GM23338 (cell line): Measurements from ENCODE around the gene DLL1. TPM values are rescaled to one million over a fixed set of nuclear protein-coding genes. Genes with fewer than 3 reads are reported as not detected.

Experiments used
- ATAC-seq: fragments of 200-7000 bp; cut with Tn5 transposase; 3 replicates; pipeline ENCODE4 v1.9.1; 2020
- DNase-seq: peaks from one replicate; pipeline ENCODE4 v3.0.0-alpha.2; 2015; ENCODE audit warnings: low spot score
- H2AFZ ChIP-seq: fragments of 200-600 bp; sonication (generic); 2 replicates; pipeline ENCODE4 v1.8.0; 2016; ENCODE audit warnings: antibody characterized with exemption, mild to moderate bottlenecking, moderate library complexity
- H3F3A ChIP-seq: fragments of 200-600 bp; sonication (generic); replicated peaks from 2 replicates; pipeline ENCODE4 v1.8.0; 2017; ENCODE audit warnings: antibody characterized with exemption, mixed run types, low read depth
- H3K27ac ChIP-seq: fragments of 200-600 bp; sonication (generic); 2 replicates; pipeline ENCODE4 v1.6.1; 2016; ENCODE audit warnings: low read depth
- H3K27me3 ChIP-seq: fragments of 200-600 bp; sonication (generic); 2 replicates; pipeline ENCODE4 v1.8.0; 2016; ENCODE audit warnings: mild to moderate bottlenecking, mixed run types, moderate library complexity; ENCODE audit not compliant: insufficient read depth
- H3K36me3 ChIP-seq: fragments of 200-600 bp; sonication (generic); 2 replicates; pipeline ENCODE4 v1.8.0; 2016; ENCODE audit warnings: mild to moderate bottlenecking; ENCODE audit not compliant: insufficient read depth
- H3K4me1 ChIP-seq: fragments of 200-600 bp; sonication (generic); 2 replicates; pipeline ENCODE4 v1.8.0; 2016; ENCODE audit warnings: mild to moderate bottlenecking, moderate library complexity; ENCODE audit not compliant: insufficient read depth
- H3K4me2 ChIP-seq: fragments of 200-600 bp; sonication (generic); 2 replicates; pipeline ENCODE4 v1.7.1; 2017; ENCODE audit warnings: mixed run types
- H3K4me3 ChIP-seq: fragments of 200-600 bp; sonication (generic); 2 replicates; pipeline ENCODE4 v1.6.1; 2016; ENCODE audit warnings: mixed run types
- H3K79me2 ChIP-seq: fragments of 200-600 bp; sonication (generic); replicated peaks from 2 replicates; pipeline ENCODE4 v1.8.0; 2017; ENCODE audit warnings: mild to moderate bottlenecking; ENCODE audit not compliant: insufficient read depth
- H3K9me2 ChIP-seq: fragments of 200-600 bp; sonication (generic); 2 replicates; pipeline ENCODE4 v1.8.0; 2017; ENCODE audit not compliant: insufficient read depth
- H4K20me1 ChIP-seq: fragments of 200-600 bp; sonication (generic); replicated peaks from 2 replicates; pipeline ENCODE4 v1.8.0; 2017; ENCODE audit warnings: mild to moderate bottlenecking; ENCODE audit not compliant: insufficient read depth
- H3K27ac Mint-ChIP-seq: 2 replicates; pipeline ENCODE4 v1.8.0; 2020; ENCODE audit warnings: inconsistent platforms, mild to moderate bottlenecking, moderate library complexity, mixed read lengths
- H3K27me3 Mint-ChIP-seq: 3 replicates; pipeline ENCODE4 v1.8.0; 2022; ENCODE audit warnings: low read depth, mild to moderate bottlenecking, moderate library complexity, mixed read lengths, inconsistent platforms; ENCODE audit not compliant: insufficient read depth, poor library complexity
- H3K36me3 Mint-ChIP-seq: 3 replicates; pipeline ENCODE4 v1.8.0; 2021; ENCODE audit warnings: low read depth, mild to moderate bottlenecking, inconsistent platforms, moderate library complexity, mixed read lengths
- H3K4me1 Mint-ChIP-seq: 3 replicates; pipeline ENCODE4 v1.8.0; 2020; ENCODE audit warnings: mild to moderate bottlenecking, inconsistent platforms, mixed read lengths
- H3K4me3 Mint-ChIP-seq: 3 replicates; pipeline ENCODE4 v1.8.0; 2021; ENCODE audit warnings: moderate library complexity, mild to moderate bottlenecking, inconsistent platforms, mixed read lengths
- H3K9me3 Mint-ChIP-seq: 3 replicates; pipeline ENCODE4 v1.8.0; 2020; ENCODE audit warnings: moderate library complexity, mild to moderate bottlenecking, inconsistent platforms, mixed read lengths
- CREB1 ChIP-seq: fragments of 250-450 bp; sonication (Bioruptor Pico); IDR thresholded peaks from 2 replicates; pipeline ENCODE4 v1.5.0; 2020; ENCODE audit warnings: low read depth, mild to moderate bottlenecking, moderate library complexity
- CTCF ChIP-seq, 2 experiments: fragments of 200-600 bp in 1 of 2; sonication (generic) in 1 of 2; conservative IDR thresholded peaks; 2 replicates each; pipeline versions ENCODE4 v1.5.1 to v1.6.1; 2016 to 2017; ENCODE audit warnings: antibody characterized with exemption in 2 of 2, low read depth in 2 of 2, mild to moderate bottlenecking in 2 of 2, moderate library complexity in 1 of 2
- ETS1 ChIP-seq: IDR thresholded peaks from 2 replicates; pipeline ENCODE4 v1.6.1; 2016; ENCODE audit warnings: antibody characterized with exemption
- EZH2 ChIP-seq: fragments of 200-600 bp; sonication (generic); IDR thresholded peaks from one replicate; pipeline ENCODE4 v1.8.0; 2017; ENCODE audit warnings: antibody characterized with exemption, mild to moderate bottlenecking, low read depth; ENCODE audit not compliant: unreplicated experiment
- EZH2phosphoT487 ChIP-seq: fragments of 200-600 bp; sonication (generic); IDR thresholded peaks from one replicate; pipeline ENCODE4 v1.8.1; 2018; ENCODE audit warnings: antibody characterized with exemption; ENCODE audit not compliant: unreplicated experiment
- JUNB ChIP-seq: IDR thresholded peaks from one replicate; pipeline ENCODE4 v1.6.1; 2016; ENCODE audit warnings: antibody characterized with exemption; ENCODE audit not compliant: unreplicated experiment
- NANOG ChIP-seq: IDR thresholded peaks from 2 replicates; pipeline ENCODE4 v1.6.1; 2016; ENCODE audit warnings: antibody characterized with exemption, borderline replicate concordance
- REST ChIP-seq: IDR thresholded peaks from one replicate; pipeline ENCODE4 v1.6.1; 2018; ENCODE audit warnings: antibody characterized with exemption; ENCODE audit not compliant: unreplicated experiment
- STAT1 ChIP-seq: IDR thresholded peaks from one replicate; pipeline ENCODE4 v1.6.1; 2016; ENCODE audit warnings: antibody characterized with exemption; ENCODE audit not compliant: unreplicated experiment
- ZNF114 ChIP-seq: fragments of 250-450 bp; sonication (Bioruptor Pico); IDR thresholded peaks from 2 replicates; pipeline ENCODE4 v1.5.0; 2020; ENCODE audit warnings: mild to moderate bottlenecking, moderate library complexity
- ZNF331 ChIP-seq: fragments of 250-450 bp; sonication (Bioruptor Pico); IDR thresholded peaks from 2 replicates; pipeline ENCODE4 v1.5.0; 2020; ENCODE audit warnings: low read depth, mild to moderate bottlenecking, moderate library complexity
- polyA plus RNA-seq: library from polyadenylated mRNA; unstranded; fragments of >200 nt; fragmentation: Nextera tagmentation; extraction: Ambion mirVana; gene quantifications from 2 replicates; pipeline ENCODE4 v1.2.1, GENCODE V29; 2016
- total RNA-seq: library from RNA; depleted of rRNA; stranded (reverse); fragments of >200 nt; shearing (Covaris generic); gene quantifications from 2 replicates; pipeline ENCODE4 v1.2.3, GENCODE V29; 2014

Gene DLL1
- total and polyA plus RNA-seq, 2 experiments from 2014 or later: 2.2 to 4.6 TPM

- TF ChIP-seq REST: no peak
- no peak for TF ChIP-seq ZNF331
- no peak for TF ChIP-seq EZH2
- no peak for TF ChIP-seq ETS1
- TF ChIP-seq ZNF114: no peak
- TF ChIP-seq EZH2phosphoT487: no peak
- TF ChIP-seq CTCF (conservative IDR thresholded peaks at IDR 0.05; ENCODE audit: low read depth in 2 of 2): no peak
- no peak for TF ChIP-seq JUNB
- no peak for TF ChIP-seq STAT1
- TF ChIP-seq CREB1 (CRISPR knock-in tag): no peak
These were observed 26.8 kb downstream of the DLL1 start (continued) for GRCh38 chr6:170264086-170264485.

- H3K36me3 ChIP-seq: no peaks in the 10 kb centered on the region
- 0 out of 2 replicates have a peak overlapping the region, but pooled peaks have one; percentile 18 for H2AFZ ChIP-seq
- H3K79me2 ChIP-seq: no peaks in the 10 kb centered on the region
- Mint-ChIP-seq H3K4me3 (no peak overlapping the region), H3K27me3 (peaks cover 12% of the 10 kb centered on the region), H3K9me3 (no peaks in the 10 kb centered on the region; the same call in 2 of the 3 replicates), H3K36me3 (no peaks in the 10 kb centered on the region; the same call in 2 of the 3 replicates), H3K27ac (no peak overlapping the region), H3K4me1 (peaks cover 17% of the 10 kb centered on the region)
- no peaks in the 10 kb centered on the region for H4K20me1 ChIP-seq
- no peaks in the 10 kb centered on the region for H3K27me3 ChIP-seq
- DNase-seq (no peak), ATAC-seq (no peak)
- H3K9me2 ChIP-seq: no peaks in the 10 kb centered on the region
- H3K4me1 ChIP-seq: no peaks in the 10 kb centered on the region
- no peak overlapping the region for H3K4me2 ChIP-seq
- no peak overlapping the region for H3K27ac ChIP-seq
- H3K4me3 ChIP-seq: no peak overlapping the region
- no peaks in the 10 kb centered on the region for H3F3A ChIP-seq
- TF ChIP-seq CREB1 (CRISPR knock-in tag) (no peak), STAT1 (no peak), NANOG (no peak), ZNF114 (no peak), REST (no peak)
These were observed 27.5 kb downstream of the DLL1 start for GRCh38 chr6:170263410-170263809.
